ENCODE results near the gene AVEN. TPM values are rescaled to one million over a fixed set of nuclear protein-coding genes. Genes with fewer than 3 reads are reported as not detected.

AVEN gene
- total and polyA plus RNA-seq, 10 donors, result 5.0 to 14.1 (median 8.8) TPM

- H3K4me1 ChIP-seq, result no peaks in the 10 kb centered on the region
- no peak overlapping the region for H3K4me3 ChIP-seq
- H3K9me3 ChIP-seq, result peaks cover 0 to 8% (median 0%) of the 10 kb centered on the region in 8 donors
- TF ChIP-seq CTCF (IDR thresholded peaks at IDR 0.05 in 8 of 11, conservative IDR thresholded peaks at IDR 0.05 in 3 of 11), result no peak
- no peak for TF ChIP-seq POLR2AphosphoS5 (IDR thresholded peaks at IDR 0.05)
- no peak for TF ChIP-seq POLR2A (IDR thresholded peaks at IDR 0.05)
- no peaks in the 10 kb centered on the region for H3K27me3 ChIP-seq (replicated peaks in 1 of 7)
- H3K27ac ChIP-seq, result no peak overlapping the region
- DNase-seq, result no peak
- H3K36me3 ChIP-seq, result no peaks in the 10 kb centered on the region
- intact Hi-C loops (cut with DNase I; ENCODE audit: low total_unique reads), result no loop called here
- WGBS, 5 donors, result 60 to 88% (median 72%) methylated on average over 16 of the region's 16 CpGs
Observed at GRCh38 chr15:34018021-34018645, 20.9 kb downstream of the AVEN start.

- no peak overlapping the region for H3K4me3 ChIP-seq
- DNase-seq, result no peak
- H3K4me1 ChIP-seq, result no peaks in the 10 kb centered on the region
- TF ChIP-seq CTCF (IDR thresholded peaks at IDR 0.05 in 8 of 11, conservative IDR thresholded peaks at IDR 0.05 in 3 of 11), result no peak
- no peaks in the 10 kb centered on the region for H3K36me3 ChIP-seq
- intact Hi-C loops (cut with DNase I; ENCODE audit: low total_unique reads), result no loop called here
- no peaks in the 10 kb centered on the region for H3K27me3 ChIP-seq (replicated peaks in 1 of 7)
- no peak overlapping the region for H3K27ac ChIP-seq
- 89 to 100% (median 93%) methylated on average over 2 of the region's 2 CpGs for WGBS, 5 donors
- peaks cover 0 to 8% (median 0%) of the 10 kb centered on the region in 8 donors for H3K9me3 ChIP-seq
Observed at GRCh38 chr15:34014556-34014955, 24.4 kb downstream of the AVEN start.

- H3K27me3 ChIP-seq (replicated peaks in 1 of 7), result no peaks in the 10 kb centered on the region
- WGBS, 5 donors, result 91 to 99% (median 96%) methylated on average over 9 of the region's 9 CpGs
- no peak for DNase-seq
- H3K4me3 ChIP-seq, result no peak overlapping the region
- H3K9me3 ChIP-seq, result peaks cover 0 to 2% (median 0%) of the 10 kb centered on the region in 8 donors
- H3K27ac ChIP-seq, result no peak overlapping the region
- H3K36me3 ChIP-seq, result no peaks in the 10 kb centered on the region
- intact Hi-C loops (cut with DNase I; ENCODE audit: low total_unique reads), result no loop called here
- H3K4me1 ChIP-seq, result no peaks in the 10 kb centered on the region
- TF ChIP-seq CTCF (IDR thresholded peaks at IDR 0.05 in 8 of 11, conservative IDR thresholded peaks at IDR 0.05 in 3 of 11) (no peak), POLR2AphosphoS5 (IDR thresholded peaks at IDR 0.05) (no peak), POLR2A (IDR thresholded peaks at IDR 0.05) (no peak)
Observed at GRCh38 chr15:34013746-34014145, 25.3 kb downstream of the AVEN start.

GRCh38 chr15:34012461-34013028 lies 26.5 kb downstream of the AVEN start:
- TF ChIP-seq CTCF (IDR thresholded peaks at IDR 0.05 in 8 of 11, conservative IDR thresholded peaks at IDR 0.05 in 3 of 11), result no peak
- TF ChIP-seq POLR2A (IDR thresholded peaks at IDR 0.05), result no peak
- no peak for TF ChIP-seq POLR2AphosphoS5 (IDR thresholded peaks at IDR 0.05)
- Histone ChIP-seq H3K9me3 (no peaks in the 10 kb centered on the region), H3K36me3 (no peaks in the 10 kb centered on the region), H3K27me3 (replicated peaks in 1 of 7) (no peaks in the 10 kb centered on the region), H3K4me1 (no peaks in the 10 kb centered on the region), H3K4me3 (no peak overlapping the region), H3K27ac (no peak overlapping the region)
- DNase-seq, result no peak
- WGBS, 5 donors, result 86 to 95% (median 90%) methylated on average over 4 of the region's 4 CpGs
- intact Hi-C loops (cut with DNase I; ENCODE audit: low total_unique reads), result no loop called here

Measured in spleen (tissue), 11 donors.